ENCODE results near the gene RDM1. TPM values are rescaled to one million over a fixed set of nuclear protein-coding genes. Genes with fewer than 3 reads are reported as not detected.

The RDM1 gene
- total RNA-seq, 1 experiment from 2014 or later: 6.2 TPM

GRCh38 chr17:35934760-35935159, 4.2 kb upstream of the RDM1 start:
- peaks cover 32% of the 10 kb centered on the region for H3K27me3 Mint-ChIP-seq (ENCODE audit: unreplicated experiment)
- no peak for DNase-seq
- intact Hi-C loops (cut with micrococcal nuclease; ENCODE audit: unreplicated experiment): no loop called here
- no peak overlapping the region for H3K27ac Mint-ChIP-seq (ENCODE audit: unreplicated experiment)
- H3K9me3 Mint-ChIP-seq (ENCODE audit: low read depth, unreplicated experiment): no peaks in the 10 kb centered on the region
- TF ChIP-seq CTCF (IDR thresholded peaks at IDR 0.05; ENCODE audit: unreplicated experiment): no peak
- no peaks in the 10 kb centered on the region for H3K4me1 Mint-ChIP-seq (ENCODE audit: low read depth, unreplicated experiment)
- BruUV-seq (replicated peaks): no TSS peak
- H3K36me3 Mint-ChIP-seq (ENCODE audit: insufficient read depth, unreplicated experiment): peaks cover 10% of the 10 kb centered on the region
- no peak overlapping the region for H3K4me3 Mint-ChIP-seq (ENCODE audit: low read depth, unreplicated experiment)
- CTCF ChIA-PET: no interaction called here

- no peaks in the 10 kb centered on the region for H3K9me3 Mint-ChIP-seq (ENCODE audit: low read depth, unreplicated experiment)
- peaks cover 10% of the 10 kb centered on the region for H3K36me3 Mint-ChIP-seq (ENCODE audit: insufficient read depth, unreplicated experiment)
- CTCF ChIA-PET: no interaction called here
- H3K27ac Mint-ChIP-seq (ENCODE audit: unreplicated experiment): no peak overlapping the region
- TF ChIP-seq CTCF (IDR thresholded peaks at IDR 0.05; ENCODE audit: unreplicated experiment): no peak
- no peaks in the 10 kb centered on the region for H3K4me1 Mint-ChIP-seq (ENCODE audit: low read depth, unreplicated experiment)
- no peak overlapping the region for H3K4me3 Mint-ChIP-seq (ENCODE audit: low read depth, unreplicated experiment)
- no peak for DNase-seq
- intact Hi-C loops (cut with micrococcal nuclease; ENCODE audit: unreplicated experiment): no loop called here
- BruUV-seq (replicated peaks): no TSS peak
- peaks cover 13% of the 10 kb centered on the region for H3K27me3 Mint-ChIP-seq (ENCODE audit: unreplicated experiment)
Observed at GRCh38 chr17:35932586-35932985, 2.0 kb upstream of the RDM1 start.

GRCh38 chr17:35931794-35932425, 1.3 kb upstream of the RDM1 start:
- Mint-ChIP-seq H3K27me3 (ENCODE audit: unreplicated experiment) (peaks cover 13% of the 10 kb centered on the region), H3K9me3 (ENCODE audit: low read depth, unreplicated experiment) (no peaks in the 10 kb centered on the region), H3K4me1 (ENCODE audit: low read depth, unreplicated experiment) (no peaks in the 10 kb centered on the region), H3K36me3 (ENCODE audit: insufficient read depth, unreplicated experiment) (peaks cover 10% of the 10 kb centered on the region), H3K27ac (ENCODE audit: unreplicated experiment) (no peak overlapping the region), H3K4me3 (ENCODE audit: low read depth, unreplicated experiment) (no peak overlapping the region)
- no TSS peak for BruUV-seq (replicated peaks)
- intact Hi-C loops (cut with micrococcal nuclease; ENCODE audit: unreplicated experiment): no loop called here
- no peak for TF ChIP-seq CTCF (IDR thresholded peaks at IDR 0.05; ENCODE audit: unreplicated experiment)
- DNase-seq: no peak
- CTCF ChIA-PET: no interaction called here

- CTCF ChIA-PET: no interaction called here
- Mint-ChIP-seq H3K27ac (ENCODE audit: unreplicated experiment) (no peak overlapping the region), H3K4me1 (ENCODE audit: low read depth, unreplicated experiment) (no peaks in the 10 kb centered on the region), H3K4me3 (ENCODE audit: low read depth, unreplicated experiment) (no peak overlapping the region), H3K9me3 (ENCODE audit: low read depth, unreplicated experiment) (no peaks in the 10 kb centered on the region), H3K27me3 (ENCODE audit: unreplicated experiment) (no peaks in the 10 kb centered on the region), H3K36me3 (ENCODE audit: insufficient read depth, unreplicated experiment) (peaks cover 10% of the 10 kb centered on the region)
- TF ChIP-seq CTCF (IDR thresholded peaks at IDR 0.05; ENCODE audit: unreplicated experiment): no peak
- no peak for DNase-seq
- BruUV-seq (replicated peaks): no TSS peak
- intact Hi-C loops (cut with micrococcal nuclease; ENCODE audit: unreplicated experiment): no loop called here
Observed at GRCh38 chr17:35927714-35928113, 2.9 kb downstream of the RDM1 start.
